ENCODE data around the gene ABITRAM. TPM values are rescaled to one million over a fixed set of nuclear protein-coding genes. Genes with fewer than 3 reads are reported as not detected.
"Not testable (repeated sequence)": the region's sequence is repeated elsewhere in the genome, so short reads cannot be mapped to it uniquely, and the experiment has no call there.

ABITRAM gene
- polyA plus RNA-seq, 4 donors: 13.2 to 26.8 (median 19.1) TPM

DNA sequence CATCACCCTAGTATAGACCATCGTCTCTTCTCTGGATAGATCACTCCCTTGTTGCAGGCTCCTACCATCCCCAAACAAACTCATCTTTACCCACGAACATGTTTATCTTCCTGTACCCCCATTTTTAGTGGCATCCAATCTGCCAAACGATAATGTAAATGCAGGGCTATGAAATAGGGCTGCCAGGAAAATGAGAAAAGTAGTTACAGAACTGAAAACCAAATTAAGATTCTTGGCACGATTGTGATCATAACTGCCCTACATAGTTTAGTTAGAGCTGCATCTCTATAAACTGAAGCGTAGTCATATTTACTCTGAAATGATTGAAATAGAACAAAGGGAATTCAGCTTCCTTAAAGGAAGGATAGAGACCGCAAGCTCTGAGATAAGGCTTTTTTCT, 26.1 kb downstream of the ABITRAM start:
- 71 to 76% (median 74%) methylated on average over 6 of the region's 6 CpGs for WGBS, 3 donors
- FAIRE-seq (no peak), DNase-seq (no peak)
- H3K36me3 ChIP-seq (ENCODE audit: control insufficient read depth in 3 of 3, insufficient read depth in 2 of 3, low read depth in 1 of 3, low read length in 3 of 3): no peaks in the 10 kb centered on the region
- no peaks in the 10 kb centered on the region for H3K4me1 ChIP-seq (ENCODE audit: control insufficient read depth in 3 of 3, insufficient read depth in 2 of 3, low read depth in 1 of 3, low read length in 2 of 3)
- no peaks in the 10 kb centered on the region for H3K27me3 ChIP-seq (ENCODE audit: control insufficient read depth in 3 of 3, insufficient read depth in 3 of 3, low read length in 3 of 3)
- no peak overlapping the region for H3K4me3 ChIP-seq (ENCODE audit: low read depth in 1 of 3, low read length in 3 of 3)
- H3K27ac ChIP-seq (ENCODE audit: low read depth in 1 of 3, low read length in 2 of 3): no peak overlapping the region
- no peaks in the 10 kb centered on the region for H3K9me3 ChIP-seq (ENCODE audit: control insufficient read depth in 2 of 2, insufficient read depth in 1 of 2, low read depth in 1 of 2, low read length in 1 of 2)

DNA sequence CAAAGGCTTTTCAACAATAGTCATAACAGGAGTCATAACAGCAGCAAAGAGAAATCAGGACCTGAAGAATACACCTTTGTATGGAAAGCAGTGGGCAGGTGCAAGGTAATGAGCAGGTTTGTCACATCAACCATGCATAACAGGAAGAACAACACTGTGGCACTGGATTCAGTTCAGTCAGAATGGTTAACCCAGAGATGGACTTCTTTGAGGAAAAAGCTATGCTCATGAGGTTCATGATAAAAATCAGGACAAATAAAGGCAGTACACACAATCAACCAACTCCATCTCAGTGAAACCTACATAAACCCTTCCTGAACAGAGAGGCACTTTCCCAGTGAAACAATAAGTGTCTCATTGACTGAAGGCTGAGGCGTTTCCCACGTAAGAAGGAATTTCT, 27.0 kb downstream of the ABITRAM start:
- DNase-seq: no peak
- H3K4me1 ChIP-seq (ENCODE audit: control insufficient read depth in 3 of 3, insufficient read depth in 2 of 3, low read depth in 1 of 3, low read length in 2 of 3): no peaks in the 10 kb centered on the region
- no peaks in the 10 kb centered on the region for H3K36me3 ChIP-seq (ENCODE audit: control insufficient read depth in 3 of 3, insufficient read depth in 2 of 3, low read depth in 1 of 3, low read length in 3 of 3)
- no peak overlapping the region for H3K27ac ChIP-seq (ENCODE audit: low read depth in 1 of 3, low read length in 2 of 3)
- 86 to 95% (median 93%) methylated on average over 2 of the region's 2 CpGs for WGBS, 3 donors
- no peaks in the 10 kb centered on the region for H3K9me3 ChIP-seq (ENCODE audit: control insufficient read depth in 2 of 2, insufficient read depth in 1 of 2, low read depth in 1 of 2, low read length in 1 of 2)
- no peak overlapping the region for H3K4me3 ChIP-seq (ENCODE audit: low read depth in 1 of 3, low read length in 3 of 3)
- H3K27me3 ChIP-seq (ENCODE audit: control insufficient read depth in 3 of 3, insufficient read depth in 3 of 3, low read length in 3 of 3): no peaks in the 10 kb centered on the region
- no peak for FAIRE-seq

DNA sequence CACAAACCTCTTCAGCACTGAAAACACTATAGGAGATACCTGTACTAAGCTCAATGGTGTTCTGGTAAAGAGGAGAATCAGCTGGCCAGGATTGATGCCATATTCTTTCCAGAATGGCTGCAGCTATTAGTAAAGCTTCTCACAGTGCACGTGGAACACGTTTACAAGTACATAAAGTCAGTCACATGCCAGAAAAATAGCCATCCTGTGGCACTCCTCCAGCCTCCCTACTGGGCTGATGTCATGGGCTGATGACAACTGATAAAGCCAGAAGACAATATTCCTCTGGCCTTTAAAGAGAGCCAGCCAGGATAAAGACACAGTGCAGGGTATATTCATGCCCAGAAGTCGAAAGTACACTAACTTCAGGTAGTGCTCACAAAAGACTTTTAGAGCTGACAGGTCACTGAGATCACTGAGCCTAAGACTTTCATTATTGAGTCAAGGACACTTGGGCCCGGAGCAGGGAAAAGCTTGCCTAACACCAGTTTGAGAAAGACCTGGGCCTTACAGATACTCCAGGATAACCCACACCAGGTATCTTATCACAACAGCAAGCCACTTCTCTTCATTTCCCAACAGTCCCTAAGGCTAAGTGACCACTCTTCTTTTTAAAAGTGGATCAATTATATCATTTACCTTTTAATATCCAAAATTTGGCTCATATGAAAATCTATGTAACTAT, 29.4 kb downstream of the ABITRAM start:
- no peak overlapping the region for H3K4me3 ChIP-seq (ENCODE audit: low read depth in 1 of 3, low read length in 3 of 3)
- H3K36me3 ChIP-seq (ENCODE audit: control insufficient read depth in 3 of 3, insufficient read depth in 2 of 3, low read depth in 1 of 3, low read length in 3 of 3): no peaks in the 10 kb centered on the region
- H3K9me3 ChIP-seq (ENCODE audit: control insufficient read depth in 2 of 2, insufficient read depth in 1 of 2, low read depth in 1 of 2, low read length in 1 of 2): no peaks in the 10 kb centered on the region
- FAIRE-seq: no peak
- no peaks in the 10 kb centered on the region for H3K27me3 ChIP-seq (ENCODE audit: control insufficient read depth in 3 of 3, insufficient read depth in 3 of 3, low read length in 3 of 3)
- DNase-seq: no peak
- no peak overlapping the region for H3K27ac ChIP-seq (ENCODE audit: low read depth in 1 of 3, low read length in 2 of 3)
- no peaks in the 10 kb centered on the region for H3K4me1 ChIP-seq (ENCODE audit: control insufficient read depth in 3 of 3, insufficient read depth in 2 of 3, low read depth in 1 of 3, low read length in 2 of 3)
- WGBS, 3 donors: 72 to 80% (median 79%) methylated on average over 4 of the region's 4 CpGs

DNA sequence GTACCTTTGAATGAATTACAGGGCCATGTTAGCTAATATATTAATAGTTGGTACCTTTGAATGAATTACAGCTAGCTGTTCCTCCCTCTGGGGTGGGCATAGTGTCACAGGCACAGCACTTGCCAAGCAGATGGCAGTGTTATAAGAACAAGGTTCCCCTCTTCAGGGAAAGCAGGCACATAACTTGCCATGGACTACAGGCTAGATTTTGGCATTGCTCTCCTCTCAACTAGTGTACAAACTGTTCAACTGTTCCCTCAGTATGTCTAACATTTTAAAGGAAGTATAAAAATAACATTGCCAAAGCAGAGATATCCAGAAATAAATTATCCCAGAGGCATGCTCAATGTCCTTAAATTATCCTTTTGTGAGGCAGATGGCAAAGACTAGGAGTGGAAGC, 33.7 kb downstream of the ABITRAM start:
- peaks cover 0 to 3% (median 2%) of the 10 kb centered on the region in 3 donors for H3K36me3 ChIP-seq (ENCODE audit: control insufficient read depth in 3 of 3, insufficient read depth in 2 of 3, low read depth in 1 of 3, low read length in 3 of 3)
- no peak overlapping the region for H3K27ac ChIP-seq (ENCODE audit: low read depth in 1 of 3, low read length in 2 of 3)
- H3K27me3 ChIP-seq (ENCODE audit: control insufficient read depth in 3 of 3, insufficient read depth in 3 of 3, low read length in 3 of 3): no peaks in the 10 kb centered on the region
- no peaks in the 10 kb centered on the region for H3K4me1 ChIP-seq (ENCODE audit: control insufficient read depth in 3 of 3, insufficient read depth in 2 of 3, low read depth in 1 of 3, low read length in 2 of 3)
- H3K4me3 ChIP-seq (ENCODE audit: low read depth in 1 of 3, low read length in 3 of 3): no peak overlapping the region
- H3K9me3 ChIP-seq (ENCODE audit: control insufficient read depth in 2 of 2, insufficient read depth in 1 of 2, low read depth in 1 of 2, low read length in 1 of 2): peaks cover 0 to 9% of the 10 kb centered on the region in 2 donors
- DNase-seq (no peak), FAIRE-seq (no peak)

DNA sequence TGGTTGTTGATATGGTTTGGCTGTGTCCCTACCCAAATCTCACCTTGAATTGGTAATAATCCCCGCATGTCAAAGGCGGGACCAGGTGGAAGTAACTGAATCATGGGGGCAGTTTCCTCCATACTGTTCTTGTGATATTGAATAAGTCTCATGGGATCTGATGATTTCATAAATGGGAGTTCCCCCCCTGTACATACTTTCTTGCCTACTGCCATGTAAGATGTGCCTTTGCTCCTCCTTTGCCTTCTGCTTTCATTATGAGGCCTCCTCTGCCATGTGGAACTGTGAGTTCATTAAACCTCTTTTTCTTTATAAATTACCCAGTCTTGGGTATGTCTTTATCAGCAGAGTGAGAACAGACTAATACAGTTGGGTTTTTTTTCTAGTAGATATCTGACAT, 37.2 kb downstream of the ABITRAM start:
- H3K4me1 ChIP-seq (ENCODE audit: control insufficient read depth in 3 of 3, insufficient read depth in 2 of 3, low read depth in 1 of 3, low read length in 2 of 3); H3K27ac ChIP-seq (ENCODE audit: low read depth in 1 of 3, low read length in 2 of 3); H3K9me3 ChIP-seq (ENCODE audit: control insufficient read depth in 2 of 2, insufficient read depth in 1 of 2, low read depth in 1 of 2, low read length in 1 of 2); DNase-seq; H3K4me3 ChIP-seq (ENCODE audit: low read depth in 1 of 3, low read length in 3 of 3); H3K27me3 ChIP-seq (ENCODE audit: control insufficient read depth in 3 of 3, insufficient read depth in 3 of 3, low read length in 3 of 3); H3K36me3 ChIP-seq (ENCODE audit: control insufficient read depth in 3 of 3, insufficient read depth in 2 of 3, low read depth in 1 of 3, low read length in 3 of 3); FAIRE-seq: not testable (repeated sequence)
- WGBS, 3 donors: 96 to 100% (median 98%) methylated on average over 2 of the region's 2 CpGs

DNA sequence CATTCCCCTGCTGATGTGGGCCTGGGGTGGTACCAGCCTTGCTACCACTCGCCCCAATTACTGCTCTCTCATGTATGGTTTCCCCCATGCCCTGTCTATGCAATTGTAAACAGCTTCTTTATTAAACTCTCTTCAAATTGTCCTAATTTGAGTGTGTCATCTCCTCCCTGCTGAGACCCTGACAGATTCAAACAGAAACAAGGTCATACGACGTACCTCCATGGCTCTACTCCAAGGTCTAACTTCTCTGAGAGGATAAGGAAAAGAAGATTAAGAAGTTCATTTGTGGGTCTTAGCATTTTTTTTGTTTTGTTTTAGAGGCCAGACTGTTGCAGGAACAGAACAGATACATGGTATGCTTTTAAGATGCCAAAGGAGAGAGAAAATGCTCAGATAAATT, 38.0 kb downstream of the ABITRAM start:
- H3K4me1 ChIP-seq (ENCODE audit: control insufficient read depth in 3 of 3, insufficient read depth in 2 of 3, low read depth in 1 of 3, low read length in 2 of 3): no peaks in the 10 kb centered on the region
- FAIRE-seq (no peak), DNase-seq (no peak)
- H3K27ac ChIP-seq (ENCODE audit: low read depth in 1 of 3, low read length in 2 of 3): no peak overlapping the region
- peaks cover 0 to 9% of the 10 kb centered on the region in 2 donors for H3K9me3 ChIP-seq (ENCODE audit: control insufficient read depth in 2 of 2, insufficient read depth in 1 of 2, low read depth in 1 of 2, low read length in 1 of 2)
- 81 to 92% (median 89%) methylated on average over 3 of the region's 3 CpGs for WGBS, 3 donors
- H3K27me3 ChIP-seq (ENCODE audit: control insufficient read depth in 3 of 3, insufficient read depth in 3 of 3, low read length in 3 of 3): no peaks in the 10 kb centered on the region
- H3K4me3 ChIP-seq (ENCODE audit: low read depth in 1 of 3, low read length in 3 of 3): no peak overlapping the region
- peaks cover 0 to 3% (median 2%) of the 10 kb centered on the region in 3 donors for H3K36me3 ChIP-seq (ENCODE audit: control insufficient read depth in 3 of 3, insufficient read depth in 2 of 3, low read depth in 1 of 3, low read length in 3 of 3)

DNA sequence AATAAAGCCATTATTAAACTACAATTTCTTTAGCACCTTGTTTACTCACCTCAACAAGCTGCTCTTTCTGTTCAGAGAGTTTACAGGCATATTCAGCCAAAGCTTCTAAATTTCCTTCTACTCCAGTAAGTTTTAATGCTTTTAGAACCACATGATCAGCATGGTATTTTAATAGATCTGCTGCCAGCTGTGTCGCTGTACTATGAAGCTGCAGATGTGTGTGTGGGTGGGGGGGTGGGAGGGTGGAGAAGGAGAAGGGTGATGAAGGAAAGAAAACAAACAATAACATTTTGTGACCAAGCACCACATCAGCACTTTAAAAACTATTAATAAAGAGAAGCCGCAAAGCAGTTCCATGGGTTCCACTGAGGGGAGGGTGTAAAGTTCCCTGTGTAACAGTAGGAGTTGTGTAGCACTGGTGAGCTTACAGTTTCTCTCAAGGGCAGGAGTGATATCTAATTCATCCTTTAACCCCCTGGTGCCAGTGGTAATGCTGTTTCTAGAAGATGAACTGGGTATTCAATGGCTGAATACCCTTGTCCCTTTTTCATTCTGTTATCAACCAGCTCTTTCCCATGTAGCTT, 38.5 kb downstream of the ABITRAM start:
- no peak for FAIRE-seq
- H3K4me1 ChIP-seq (ENCODE audit: control insufficient read depth in 3 of 3, insufficient read depth in 2 of 3, low read depth in 1 of 3, low read length in 2 of 3): no peaks in the 10 kb centered on the region

DNA sequence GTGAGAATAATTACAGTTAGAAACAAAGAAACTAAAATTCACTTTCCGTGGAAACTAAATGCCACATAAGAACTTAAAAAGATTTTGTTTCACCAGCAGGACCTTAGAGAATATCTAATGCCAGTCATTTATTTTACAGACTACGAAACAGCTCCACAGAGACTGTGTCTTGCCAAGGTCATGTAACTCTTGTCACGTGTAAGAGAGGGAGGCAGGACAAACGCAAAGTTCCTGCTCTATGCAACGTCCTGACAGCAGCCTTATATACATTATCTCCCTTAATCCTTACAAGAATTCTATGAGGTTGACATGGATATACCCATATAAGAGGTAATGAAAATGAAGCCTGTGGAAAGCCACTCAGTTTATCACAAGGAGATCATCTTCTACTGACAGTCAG, 39.7 kb downstream of the ABITRAM start:
- Histone ChIP-seq H3K9me3 (ENCODE audit: control insufficient read depth in 2 of 2, insufficient read depth in 1 of 2, low read depth in 1 of 2, low read length in 1 of 2) (peaks cover 0 to 9% of the 10 kb centered on the region in 2 donors), H3K27ac (ENCODE audit: low read depth in 1 of 3, low read length in 2 of 3) (no peak overlapping the region), H3K27me3 (ENCODE audit: control insufficient read depth in 3 of 3, insufficient read depth in 3 of 3, low read length in 3 of 3) (no peaks in the 10 kb centered on the region), H3K4me3 (ENCODE audit: low read depth in 1 of 3, low read length in 3 of 3) (no peak overlapping the region), H3K36me3 (ENCODE audit: control insufficient read depth in 3 of 3, insufficient read depth in 2 of 3, low read depth in 1 of 3, low read length in 3 of 3) (peaks cover 0 to 3% (median 2%) of the 10 kb centered on the region in 3 donors), H3K4me1 (ENCODE audit: control insufficient read depth in 3 of 3, insufficient read depth in 2 of 3, low read depth in 1 of 3, low read length in 2 of 3) (no peaks in the 10 kb centered on the region)
- DNase-seq (no peak), FAIRE-seq (no peak)
- 78 to 85% (median 82%) methylated on average over 5 of the region's 5 CpGs for WGBS, 3 donors

More for the DNA sequence above, 38.5 kb downstream of the ABITRAM start:
- WGBS, 3 donors: 70 to 92% (median 91%) methylated on average over 2 of the region's 2 CpGs
- peaks cover 0 to 3% (median 2%) of the 10 kb centered on the region in 3 donors for H3K36me3 ChIP-seq (ENCODE audit: control insufficient read depth in 3 of 3, insufficient read depth in 2 of 3, low read depth in 1 of 3, low read length in 3 of 3)
- no peak for DNase-seq
- peaks cover 0 to 9% of the 10 kb centered on the region in 2 donors for H3K9me3 ChIP-seq (ENCODE audit: control insufficient read depth in 2 of 2, insufficient read depth in 1 of 2, low read depth in 1 of 2, low read length in 1 of 2)
- H3K27me3 ChIP-seq (ENCODE audit: control insufficient read depth in 3 of 3, insufficient read depth in 3 of 3, low read length in 3 of 3): no peaks in the 10 kb centered on the region
- no peak overlapping the region for H3K27ac ChIP-seq (ENCODE audit: low read depth in 1 of 3, low read length in 2 of 3)
- no peak overlapping the region for H3K4me3 ChIP-seq (ENCODE audit: low read depth in 1 of 3, low read length in 3 of 3)

DNA sequence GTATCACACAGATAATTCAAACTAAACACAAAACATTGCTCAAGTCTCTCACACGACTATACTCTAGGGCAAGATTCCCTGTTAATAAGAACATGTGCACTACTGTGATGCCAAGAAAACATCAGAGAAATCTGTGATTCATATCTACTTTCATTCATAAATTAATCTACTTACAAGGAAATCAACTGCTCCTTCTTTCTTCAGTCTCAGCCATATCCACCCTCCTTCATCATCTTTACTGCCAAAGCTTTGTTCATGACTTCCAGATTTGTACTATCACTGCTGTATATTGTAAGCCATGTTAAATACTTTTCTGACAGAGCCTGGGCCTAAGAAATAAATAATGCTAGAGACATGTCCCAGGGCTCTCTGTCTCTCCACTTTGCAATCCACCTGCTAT, 44.0 kb downstream of the ABITRAM start:
- Histone ChIP-seq H3K36me3 (ENCODE audit: control insufficient read depth in 3 of 3, insufficient read depth in 2 of 3, low read depth in 1 of 3, low read length in 3 of 3) (peaks cover 0 to 2% (median 0%) of the 10 kb centered on the region in 3 donors), H3K4me3 (ENCODE audit: low read depth in 1 of 3, low read length in 3 of 3) (no peak overlapping the region), H3K9me3 (ENCODE audit: control insufficient read depth in 2 of 2, insufficient read depth in 1 of 2, low read depth in 1 of 2, low read length in 1 of 2) (no peaks in the 10 kb centered on the region), H3K27me3 (ENCODE audit: control insufficient read depth in 3 of 3, insufficient read depth in 3 of 3, low read length in 3 of 3) (no peaks in the 10 kb centered on the region), H3K27ac (ENCODE audit: low read depth in 1 of 3, low read length in 2 of 3) (no peak overlapping the region), H3K4me1 (ENCODE audit: control insufficient read depth in 3 of 3, insufficient read depth in 2 of 3, low read depth in 1 of 3, low read length in 2 of 3) (no peaks in the 10 kb centered on the region)
- DNase-seq: no peak
- WGBS, 3 donors: 32 to 63% (median 53%) methylated on average over 1 of the region's 1 CpG
- no peak for FAIRE-seq
